MM.1S (cell line): Measurements from ENCODE around the gene GNE.
"Not testable (repeated sequence)": the region's sequence is repeated elsewhere in the genome, so short reads cannot be mapped to it uniquely, and the experiment has no call there.

ENCODE experiments used
- DNase-seq: peaks from one replicate; pipeline ENCODE4 v3.0.0-alpha.2; 2015
- H2AFZ ChIP-seq: fragments of 300-600 bp; sonication (generic); 2 replicates; pipeline ENCODE4 v1.6.0; 2016; ENCODE audit warnings: antibody characterized with exemption, low read length
- H3F3A ChIP-seq: fragments of 300-600 bp; sonication (generic); 2 replicates; pipeline ENCODE4 v1.6.1; 2016; ENCODE audit warnings: mild to moderate bottlenecking, antibody characterized with exemption, low read length, moderate library complexity, mixed read lengths; ENCODE audit not compliant: insufficient read depth
- H3K27ac ChIP-seq: fragments of 300-600 bp; sonication (generic); 2 replicates; pipeline ENCODE4 v1.5.1; 2016; ENCODE audit warnings: mild to moderate bottlenecking, low read length
- H3K27me3 ChIP-seq: fragments of 300-600 bp; sonication (generic); replicated peaks from 2 replicates; pipeline ENCODE4 v1.6.0; 2016; ENCODE audit warnings: low read length; ENCODE audit not compliant: insufficient read depth
- H3K36me3 ChIP-seq: fragments of 300-600 bp; sonication (generic); replicated peaks from 2 replicates; pipeline ENCODE4 v1.6.1; 2016; ENCODE audit warnings: mild to moderate bottlenecking, low read length, mixed read lengths; ENCODE audit not compliant: insufficient read depth
- H3K4me1 ChIP-seq: fragments of 300-600 bp; sonication (generic); 2 replicates; pipeline ENCODE4 v1.6.1; 2016; ENCODE audit warnings: low read length, mixed read lengths
- H3K4me2 ChIP-seq: fragments of 300-600 bp; sonication (generic); 2 replicates; pipeline ENCODE4 v1.6.0; 2016; ENCODE audit warnings: low read depth, low read length
- H3K4me3 ChIP-seq: fragments of 300-600 bp; sonication (generic); 2 replicates; pipeline ENCODE4 v1.5.1; 2016; ENCODE audit warnings: low read length, mixed read lengths
- H3K79me2 ChIP-seq: fragments of 300-600 bp; sonication (generic); 2 replicates; pipeline ENCODE4 v1.6.1; 2016; ENCODE audit warnings: mixed run types, low read length, mixed read lengths
- H3K9ac ChIP-seq: fragments of 300-600 bp; sonication (generic); 2 replicates; pipeline ENCODE4 v1.6.1; 2016; ENCODE audit warnings: low read length, mixed read lengths
- H3K9me2 ChIP-seq: fragments of 300-600 bp; sonication (generic); replicated peaks from 2 replicates; pipeline ENCODE4 v1.6.1; 2016; ENCODE audit warnings: mild to moderate bottlenecking, low read length, mixed read lengths; ENCODE audit not compliant: insufficient read depth
- H3K9me3 ChIP-seq: fragments of 300-600 bp; sonication (generic); replicated peaks from 2 replicates; pipeline ENCODE4 v1.6.1; 2016; ENCODE audit warnings: mild to moderate bottlenecking, low read length, mixed read lengths; ENCODE audit not compliant: insufficient read depth
- H4K20me1 ChIP-seq: fragments of 300-600 bp; sonication (generic); 2 replicates; pipeline ENCODE4 v1.6.1; 2016; ENCODE audit warnings: mild to moderate bottlenecking, low read length, moderate library complexity, mixed read lengths; ENCODE audit not compliant: insufficient read depth
- CTCF ChIP-seq: fragments of 300-600 bp; sonication (generic); IDR thresholded peaks from 2 replicates; pipeline ENCODE4 v1.5.1; 2016; ENCODE audit warnings: antibody characterized with exemption, low read length, mixed read lengths
- EZH2 ChIP-seq: fragments of 300-600 bp; sonication (generic); optimal IDR thresholded peaks from 2 replicates; pipeline ENCODE3; 2017; ENCODE audit warnings: low read depth, mild to moderate bottlenecking, antibody characterized with exemption, low read length, mixed read lengths
- EZH2phosphoT487 ChIP-seq: fragments of 300-600 bp; sonication (generic); IDR thresholded peaks from 2 replicates; pipeline ENCODE4 v1.6.1; 2018; ENCODE audit warnings: antibody characterized with exemption, low read length

The GNE gene

GRCh38 chr9:36301227-36301626 lies 43.0 kb upstream of the GNE start:
- H3K9me2 ChIP-seq: no peaks in the 10 kb centered on the region
- H2AFZ ChIP-seq: no peak overlapping the region
- no peak overlapping the region for H3K27ac ChIP-seq
- H3K27me3 ChIP-seq: no peaks in the 10 kb centered on the region
- H3K36me3 ChIP-seq: no peaks in the 10 kb centered on the region
- DNase-seq: no peak
- no peaks in the 10 kb centered on the region for H3K79me2 ChIP-seq
- TF ChIP-seq CTCF (no peak), EZH2 (no peak)
- H3K9me3 ChIP-seq: no peaks in the 10 kb centered on the region
- no peak overlapping the region for H3K9ac ChIP-seq
- no peaks in the 10 kb centered on the region for H3K4me1 ChIP-seq
- H4K20me1 ChIP-seq: no peaks in the 10 kb centered on the region
- H3K4me2 ChIP-seq: no peak overlapping the region
- no peaks in the 10 kb centered on the region for H3F3A ChIP-seq
- no peak overlapping the region for H3K4me3 ChIP-seq

- Histone ChIP-seq H3K9me2 (no peaks in the 10 kb centered on the region), H3K36me3 (no peaks in the 10 kb centered on the region), H3K4me2 (no peak overlapping the region), H4K20me1 (no peaks in the 10 kb centered on the region), H2AFZ (no peak overlapping the region), H3K9ac (no peak overlapping the region), H3F3A (no peaks in the 10 kb centered on the region), H3K27ac (no peak overlapping the region), H3K4me3 (no peak overlapping the region), H3K4me1 (no peaks in the 10 kb centered on the region), H3K79me2 (no peaks in the 10 kb centered on the region), H3K27me3 (no peaks in the 10 kb centered on the region), H3K9me3 (no peaks in the 10 kb centered on the region)
- DNase-seq: no peak
- TF ChIP-seq EZH2phosphoT487 (no peak), EZH2 (no peak), CTCF (no peak)
Observed at GRCh38 chr9:36298566-36298965, 40.3 kb upstream of the GNE start.

GRCh38 chr9:36297798-36298197 lies 39.5 kb upstream of the GNE start:
- H4K20me1 ChIP-seq: no peaks in the 10 kb centered on the region
- no peaks in the 10 kb centered on the region for H3K9me3 ChIP-seq
- H3K4me2 ChIP-seq: no peak overlapping the region
- H2AFZ ChIP-seq: no peak overlapping the region
- H3F3A ChIP-seq: no peaks in the 10 kb centered on the region
- H3K27me3 ChIP-seq: no peaks in the 10 kb centered on the region
- H3K79me2 ChIP-seq: no peaks in the 10 kb centered on the region
- H3K36me3 ChIP-seq: no peaks in the 10 kb centered on the region
- H3K9ac ChIP-seq: no peak overlapping the region
- no peaks in the 10 kb centered on the region for H3K4me1 ChIP-seq
- H3K27ac ChIP-seq: no peak overlapping the region
- TF ChIP-seq EZH2phosphoT487: no peak
- TF ChIP-seq CTCF: no peak
- no peak for TF ChIP-seq EZH2
- H3K4me3 ChIP-seq: no peak overlapping the region
- no peak for DNase-seq
- H3K9me2 ChIP-seq: no peaks in the 10 kb centered on the region

- not testable (repeated sequence) for H3K4me2 ChIP-seq, H3K36me3 ChIP-seq, H4K20me1 ChIP-seq, H3F3A ChIP-seq, H2AFZ ChIP-seq, H3K79me2 ChIP-seq, H3K27ac ChIP-seq, DNase-seq, H3K9me2 ChIP-seq, H3K4me1 ChIP-seq, H3K27me3 ChIP-seq, H3K9ac ChIP-seq, H3K4me3 ChIP-seq, H3K9me3 ChIP-seq
Observed at GRCh38 chr9:36294996-36295395, 36.7 kb upstream of the GNE start.
